M059J (cell line): ENCODE measurements around the gene TCIRG1. TPM values are rescaled to one million over a fixed set of nuclear protein-coding genes. Genes with fewer than 3 reads are reported as not detected.
A peak's percentile ranks its signal among the peaks of the same experiment; 100 is the strongest.
"Not testable (repeated sequence)": the region's sequence is repeated elsewhere in the genome, so short reads cannot be mapped to it uniquely, and the experiment has no call there.

ENCODE experiments used
- DNase-seq: peaks from one replicate; pipeline ENCODE4 v3.0.0-alpha.2; 2012; ENCODE audit warnings: low read depth
- total RNA-seq: library from RNA; depleted of rRNA; stranded (reverse); fragments of >200 nt; shearing (Covaris generic); gene quantifications from 2 replicates; pipeline ENCODE4 v1.2.3, GENCODE V29; 2014; rRNA removed

The TCIRG1 gene, protein sequence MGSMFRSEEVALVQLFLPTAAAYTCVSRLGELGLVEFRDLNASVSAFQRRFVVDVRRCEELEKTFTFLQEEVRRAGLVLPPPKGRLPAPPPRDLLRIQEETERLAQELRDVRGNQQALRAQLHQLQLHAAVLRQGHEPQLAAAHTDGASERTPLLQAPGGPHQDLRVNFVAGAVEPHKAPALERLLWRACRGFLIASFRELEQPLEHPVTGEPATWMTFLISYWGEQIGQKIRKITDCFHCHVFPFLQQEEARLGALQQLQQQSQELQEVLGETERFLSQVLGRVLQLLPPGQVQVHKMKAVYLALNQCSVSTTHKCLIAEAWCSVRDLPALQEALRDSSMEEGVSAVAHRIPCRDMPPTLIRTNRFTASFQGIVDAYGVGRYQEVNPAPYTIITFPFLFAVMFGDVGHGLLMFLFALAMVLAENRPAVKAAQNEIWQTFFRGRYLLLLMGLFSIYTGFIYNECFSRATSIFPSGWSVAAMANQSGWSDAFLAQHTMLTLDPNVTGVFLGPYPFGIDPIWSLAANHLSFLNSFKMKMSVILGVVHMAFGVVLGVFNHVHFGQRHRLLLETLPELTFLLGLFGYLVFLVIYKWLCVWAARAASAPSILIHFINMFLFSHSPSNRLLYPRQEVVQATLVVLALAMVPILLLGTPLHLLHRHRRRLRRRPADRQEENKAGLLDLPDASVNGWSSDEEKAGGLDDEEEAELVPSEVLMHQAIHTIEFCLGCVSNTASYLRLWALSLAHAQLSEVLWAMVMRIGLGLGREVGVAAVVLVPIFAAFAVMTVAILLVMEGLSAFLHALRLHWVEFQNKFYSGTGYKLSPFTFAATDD
- total RNA-seq = 29.0 and 33.9 TPM in 2 replicates

DNA sequence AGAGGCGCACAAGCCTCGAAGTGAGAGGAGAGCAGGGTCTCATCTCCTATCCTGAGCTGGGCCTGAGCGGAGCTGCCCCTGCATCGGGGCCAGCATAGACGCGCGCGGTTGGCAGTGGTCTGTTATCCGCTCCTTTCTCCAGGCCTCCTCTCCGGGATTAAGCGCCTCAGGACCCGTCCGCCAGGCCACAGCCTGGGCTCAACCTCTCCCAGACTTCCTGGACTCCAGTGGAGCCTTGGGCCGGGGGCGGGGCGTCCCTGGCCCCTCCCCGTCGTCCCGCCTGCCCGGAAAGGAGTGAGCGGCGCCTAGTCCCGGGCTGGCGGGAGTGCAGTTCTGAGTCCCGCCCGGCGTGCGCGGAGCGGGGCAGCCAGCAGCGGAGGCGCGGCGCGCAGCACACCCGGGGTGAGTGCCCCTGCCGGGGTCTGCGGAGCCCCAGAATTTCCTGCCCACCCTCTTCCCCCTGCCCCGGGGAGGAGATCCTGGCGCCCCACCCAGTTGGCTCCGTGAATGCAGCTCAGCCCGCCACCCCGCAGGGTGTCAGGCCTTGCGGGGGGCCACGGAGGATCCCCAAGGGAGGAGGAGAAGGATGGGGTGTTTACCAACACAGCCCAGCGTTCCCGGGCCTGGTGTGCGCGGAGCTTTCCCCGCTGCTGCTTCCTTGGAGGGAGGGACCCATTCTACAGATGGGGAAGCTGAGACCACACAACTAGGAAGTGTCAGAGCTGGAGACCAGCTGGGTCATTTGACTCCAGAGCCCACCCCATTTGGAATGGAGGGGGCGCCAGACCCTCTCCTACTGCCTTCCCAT, at the start of gene TCIRG1:
TSS of gene TCIRG1 (plus strand) at position 308 of the 808 bp plus-strand sequence. CDS start 2,247 bp downstream, outside the sequence.
- peak; percentile 89 for DNase-seq

- DNase-seq = not testable (repeated sequence)
Observed at GRCh38 chr11:67990546-67991346, 48.1 kb upstream of the TCIRG1 start.

- DNase-seq = not testable (repeated sequence)
Observed at GRCh38 chr11:67991347-67992121, 47.3 kb upstream of the TCIRG1 start.

DNA sequence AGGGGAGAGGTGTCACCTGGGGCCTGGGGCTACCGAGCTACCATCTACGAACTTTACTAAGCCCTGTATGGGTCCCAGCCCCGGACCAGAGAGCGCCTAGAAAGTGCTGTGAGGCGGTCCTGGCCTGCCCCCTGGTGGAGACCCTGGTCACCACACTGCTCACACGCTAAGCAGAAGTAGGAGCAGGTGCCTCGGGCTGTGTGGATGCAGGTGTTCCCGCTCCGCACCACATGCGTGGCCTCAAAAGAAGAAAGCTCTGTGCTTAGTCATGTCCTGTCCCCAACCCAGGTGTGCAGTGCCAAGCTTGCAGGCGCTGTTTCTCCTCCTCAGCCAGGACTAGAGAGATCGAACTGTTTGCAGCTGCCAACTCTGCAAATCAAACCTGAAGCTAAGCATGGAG, 45.0 kb upstream of the TCIRG1 start:
- DNase-seq = not testable (repeated sequence)

GRCh38 chr11:67994387-67994786, 44.4 kb upstream of the TCIRG1 start:
- DNase-seq = not testable (repeated sequence)

DNA sequence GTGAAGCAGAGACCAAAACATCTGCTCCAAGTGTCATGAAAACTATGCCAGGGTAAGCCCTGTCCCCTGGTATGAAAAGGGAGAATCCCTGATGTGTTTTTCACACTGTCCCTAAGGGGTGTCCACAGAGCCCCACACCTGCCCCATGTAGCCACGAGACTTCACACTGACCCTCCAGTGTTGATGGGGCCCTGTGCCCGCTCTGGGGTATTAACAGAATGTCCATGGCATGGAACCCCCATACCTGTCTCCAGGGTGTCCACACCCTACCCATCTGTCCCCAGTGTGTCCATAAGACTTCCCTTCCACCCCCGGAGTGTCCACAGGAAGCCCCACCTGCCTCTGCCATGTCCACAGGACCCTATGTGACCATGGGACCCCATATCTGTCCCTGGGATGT, 43.7 kb upstream of the TCIRG1 start:
- DNase-seq = not testable (repeated sequence)

DNA sequence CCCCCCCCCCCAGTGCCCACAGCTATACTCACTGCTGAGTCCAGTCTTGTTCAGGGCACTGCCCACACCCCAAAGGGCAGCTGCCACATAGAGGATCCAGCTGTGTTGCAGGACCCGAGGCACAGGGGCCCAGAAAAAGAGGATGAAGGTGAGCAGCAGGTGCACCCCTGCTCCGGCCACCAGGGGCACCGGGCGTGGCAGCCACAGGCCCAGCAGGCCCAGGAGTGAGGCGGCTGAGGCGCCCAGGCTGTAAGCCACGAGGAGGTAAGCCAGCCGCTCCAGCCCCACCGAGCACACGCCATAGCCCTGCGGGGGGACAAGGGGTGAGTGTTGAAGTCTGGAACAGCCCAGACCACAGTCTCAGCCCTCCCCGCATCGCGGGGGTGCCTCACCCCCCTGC, 43.2 kb upstream of the TCIRG1 start:
- DNase-seq = not testable (repeated sequence)

- no peak for DNase-seq
Observed at GRCh38 chr11:67996051-67996450, 42.8 kb upstream of the TCIRG1 start.

DNA sequence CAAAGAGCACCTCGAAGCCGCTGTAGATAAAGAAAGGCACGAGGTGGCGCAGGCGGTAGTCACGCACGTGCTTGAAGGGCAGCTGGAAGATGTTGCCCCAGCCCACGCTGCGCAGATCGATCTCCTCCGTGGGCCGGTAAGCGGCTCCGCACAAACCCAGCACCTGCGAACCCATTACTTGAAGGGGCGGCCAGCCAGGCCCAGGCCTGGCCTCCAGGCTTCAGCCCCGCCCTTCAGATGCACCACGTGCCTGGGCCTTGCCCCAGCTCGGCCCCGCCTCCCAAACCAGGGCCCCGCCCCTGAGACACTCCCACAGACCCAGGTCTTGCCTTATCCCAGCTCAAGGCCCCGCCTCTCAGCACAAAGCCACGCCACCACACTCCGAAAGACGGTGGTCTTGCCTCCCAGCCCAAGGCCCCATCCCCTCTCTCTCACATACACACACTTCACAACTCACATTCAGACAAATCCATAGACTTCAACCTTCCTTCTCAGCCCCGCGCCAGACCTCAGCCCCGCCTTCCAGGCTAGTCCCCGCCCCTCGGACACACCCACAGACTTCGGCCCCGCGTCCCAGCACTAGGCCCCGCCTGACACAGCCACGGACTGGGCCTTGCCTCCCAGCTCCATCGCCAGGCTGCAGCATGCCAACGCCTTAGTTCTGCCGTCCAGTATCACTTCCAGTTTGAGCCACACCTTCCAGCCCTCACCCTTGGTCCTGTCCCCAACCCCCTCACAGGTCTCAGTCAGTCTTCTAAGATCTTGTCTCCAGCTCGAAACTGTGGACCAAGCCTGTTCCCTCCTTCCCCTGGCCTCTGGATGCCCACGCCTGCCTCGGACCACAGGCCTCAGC, 42.0 kb upstream of the TCIRG1 start:
- no peak for DNase-seq

GRCh38 chr11:67997475-67997921, 41.3 kb upstream of the TCIRG1 start:
- DNase-seq = no peak

DNA sequence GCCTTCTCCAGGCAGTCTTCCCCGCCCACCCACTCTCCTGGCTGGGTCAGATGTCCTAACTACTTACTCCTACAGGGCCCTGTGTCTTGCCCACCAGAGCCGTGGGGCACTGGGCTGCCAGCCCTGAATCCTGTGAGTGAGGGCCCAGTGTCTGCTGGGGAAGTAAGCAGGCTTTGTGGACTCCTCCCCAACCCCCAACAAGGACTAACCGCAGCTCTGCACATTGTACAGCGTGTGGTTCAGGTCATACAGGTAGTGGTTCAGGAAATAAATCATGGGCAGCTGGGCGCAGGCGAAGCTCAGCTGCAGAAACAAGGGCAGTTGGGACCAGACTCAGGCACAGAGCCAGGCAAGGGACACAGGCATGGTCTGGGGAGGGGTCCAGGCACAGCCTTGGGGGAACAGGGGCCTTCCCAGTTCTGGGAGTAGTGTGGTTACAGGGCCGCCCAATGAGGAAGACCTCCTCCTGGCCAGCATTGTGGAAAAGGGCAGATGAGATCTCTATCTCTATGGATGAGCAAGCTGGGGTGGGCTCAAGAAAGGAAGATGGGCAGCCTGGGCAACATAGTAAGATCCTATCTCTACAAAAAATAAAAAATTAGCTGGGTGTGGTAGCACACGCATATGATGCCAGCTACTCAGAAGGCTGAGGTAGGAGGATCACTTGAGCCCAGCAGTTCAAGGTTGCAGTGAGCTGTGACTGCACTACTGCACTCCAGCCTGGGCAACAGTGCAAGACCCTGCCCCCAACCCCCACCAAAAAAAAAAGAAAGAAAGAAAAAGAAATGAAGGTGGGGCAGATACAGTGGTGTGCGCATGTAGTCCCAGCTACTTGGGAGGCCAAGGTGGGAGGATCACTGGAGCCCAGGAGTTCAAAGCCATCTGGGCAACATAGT, 40.4 kb upstream of the TCIRG1 start:
- no peak for DNase-seq

- DNase-seq = no peak
Observed at GRCh38 chr11:67999201-67999629, 39.6 kb upstream of the TCIRG1 start.

DNA sequence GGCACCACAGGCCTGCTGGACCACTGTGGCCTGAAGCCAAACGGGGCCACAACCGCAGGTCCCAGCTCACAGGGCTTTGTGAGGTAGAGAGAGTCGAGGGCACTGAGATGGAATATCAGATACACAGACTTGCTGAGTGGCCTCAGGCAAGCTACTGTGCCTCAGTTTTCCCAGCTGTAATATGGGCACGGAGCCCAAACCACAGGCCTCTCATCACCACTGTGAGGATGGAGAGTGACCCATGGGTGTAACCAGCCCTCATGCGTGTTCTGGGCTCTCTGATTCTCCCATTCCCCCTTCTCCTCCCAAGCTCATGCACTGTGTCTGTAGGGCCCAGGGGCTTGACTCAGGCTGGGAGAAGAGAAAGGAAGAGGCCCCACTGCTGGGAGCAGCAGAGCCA, 39.1 kb upstream of the TCIRG1 start:
- DNase-seq = no peak

DNA sequence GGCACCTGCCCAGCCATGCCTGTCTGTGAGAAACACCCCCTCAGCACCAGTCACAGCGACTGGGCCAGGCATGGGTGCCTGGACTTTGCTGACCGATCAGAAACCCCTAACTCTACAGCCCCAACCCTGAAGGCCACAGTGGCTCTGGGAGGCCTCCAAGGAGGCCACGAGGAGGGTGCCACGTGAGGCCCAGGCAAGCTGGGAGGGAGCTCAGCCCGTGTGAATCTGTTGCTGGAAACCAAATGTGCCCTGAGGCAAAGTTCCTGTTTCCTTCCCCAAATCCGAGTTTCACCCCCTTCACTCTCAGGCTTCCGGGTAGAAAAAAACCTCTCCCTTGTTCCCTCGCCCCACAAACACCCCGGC, 36.3 kb upstream of the TCIRG1 start:
- DNase-seq = no peak

- DNase-seq = no peak
Observed at GRCh38 chr11:68002938-68003845, 35.6 kb upstream of the TCIRG1 start.

GRCh38 chr11:68003846-68004550, 34.8 kb upstream of the TCIRG1 start, which contains the start of gene UNC93B1:
Gene UNC93B1, minus strand, starts transcription at chr11:68004097. Its CDS starts 54 bp downstream, at chr11:68004043.
- DNase-seq = peak; percentile 85
